CD4-positive, alpha-beta T cell (primary cell): ENCODE data around the gene RUNX1. TPM values are rescaled to one million over a fixed set of nuclear protein-coding genes. Genes with fewer than 3 reads are reported as not detected.

ENCODE experiments used
- ATAC-seq: fragments of 200-7000 bp; cut with Tn5 transposase; one replicate; pipeline ENCODE4 v1.10.0; 2022; ENCODE audit warnings: mild to moderate bottlenecking; ENCODE audit not compliant: poor library complexity
- CTCF ChIA-PET: fragments of 350-600 bp; sonication (Branson Sonifier 250); formaldehyde crosslinking; loops from one replicate; lab custom pipeline; 2021; ENCODE audit warnings: antibody characterized with exemption, inconsistent platforms; lab: Charles Lee
- POLR2A ChIA-PET: fragments of 350-600 bp; sonication (Branson Sonifier 250); formaldehyde crosslinking; loops from one replicate; lab custom pipeline; 2021; ENCODE audit warnings: antibody characterized with exemption, inconsistent platforms; lab: Charles Lee
- DNase-seq, 14 experiments: peaks; one replicate each; pipeline ENCODE4 v3.0.0-alpha.2; 2013 to 2020; ENCODE audit warnings: mixed read lengths in 2 of 14
- H3K27ac ChIP-seq, 2 donors: one replicate each; pipeline versions ENCODE4 v1.5.1 to v1.7.0; 2013; ENCODE audit warnings: low read length in 2 of 2, low read depth in 1 of 2, mild to moderate bottlenecking in 1 of 2
- H3K27me3 ChIP-seq, 2 experiments: 1 replicate in 1 of 2; 2 replicates in 1 of 2; pipeline versions ENCODE4 v1.6.1 to v1.7.0; 2013; ENCODE audit warnings: low read length in 2 of 2, control low read depth in 1 of 2, mild to moderate bottlenecking in 1 of 2, moderate library complexity in 1 of 2; ENCODE audit not compliant: insufficient read depth in 2 of 2, control insufficient read depth in 1 of 2
- H3K36me3 ChIP-seq: one replicate; pipeline ENCODE4 v1.6.1; 2013; ENCODE audit warnings: low read length, control low read depth; ENCODE audit not compliant: insufficient read depth
- H3K4me1 ChIP-seq: one replicate; pipeline ENCODE4 v1.6.1; 2013; ENCODE audit warnings: low read length, control low read depth; ENCODE audit not compliant: insufficient read depth
- H3K4me3 ChIP-seq: one replicate; pipeline ENCODE4 v1.5.1; 2013; ENCODE audit warnings: mild to moderate bottlenecking, low read length, moderate library complexity
- H3K9me3 ChIP-seq, 2 experiments: 1 replicate in 1 of 2; 2 replicates in 1 of 2; pipeline versions ENCODE4 v1.6.1 to v1.7.0; 2013; ENCODE audit warnings: low read length in 2 of 2, mild to moderate bottlenecking in 2 of 2, control low read depth in 1 of 2, moderate library complexity in 1 of 2; ENCODE audit not compliant: control insufficient read depth in 1 of 2, insufficient read depth in 1 of 2
- H3K27ac Mint-ChIP-seq: one replicate; pipeline ENCODE4 v1.8.0; 2020; ENCODE audit warnings: mixed read lengths
- H3K27me3 Mint-ChIP-seq: one replicate; pipeline ENCODE4 v1.8.0; 2021; ENCODE audit warnings: mixed read lengths
- H3K36me3 Mint-ChIP-seq: one replicate; pipeline ENCODE4 v1.8.0; 2021; ENCODE audit warnings: low read depth, mixed read lengths
- H3K4me1 Mint-ChIP-seq: one replicate; pipeline ENCODE4 v1.8.0; 2021; ENCODE audit warnings: low read depth, mixed read lengths
- H3K4me3 Mint-ChIP-seq: one replicate; pipeline ENCODE4 v1.8.0; 2020; ENCODE audit warnings: mild to moderate bottlenecking, mixed read lengths
- H3K9me3 Mint-ChIP-seq: one replicate; pipeline ENCODE4 v1.8.0; 2020; ENCODE audit warnings: mixed read lengths
- CTCF ChIP-seq: fragments of 200-600 bp; IDR thresholded peaks from one replicate; pipeline ENCODE4 v1.8.0; 2022; ENCODE audit warnings: antibody characterized with exemption, mild to moderate bottlenecking
- intact Hi-C, 2 experiments: fragments of 100-400 bp; cut with DNase I in 1 of 2; cut with micrococcal nuclease in 1 of 2; formaldehyde crosslinking; loops; one replicate each; pipeline versions ENCODE4 v1.15.1 to v1.9.0; 2023 to 2025; cut with DNase I, micrococcal nuclease
- total RNA-seq, 174 experiments: library from RNA in 2 of 174; stranded (reverse) in 2 of 174; gene quantifications; one replicate each; pipeline ENCODE4 v1.2.3 and lab custom pipeline; 2021 to 2026

Gene RUNX1
- total RNA-seq, 2 experiments from 2014 or later: 71.7 to 74.3 TPM

GRCh38 chr21:34857122-34857713 lies 191.9 kb downstream of the RUNX1 start:
- no peak overlapping the region for H3K4me3 ChIP-seq
- peaks cover 97% of the 10 kb centered on the region for H3K36me3 Mint-ChIP-seq
- no peak overlapping the region for H3K4me3 Mint-ChIP-seq
- TF ChIP-seq CTCF: no peak
- no peak overlapping the region for H3K27ac Mint-ChIP-seq
- no peaks in the 10 kb centered on the region for H3K27me3 ChIP-seq
- no peak for DNase-seq
- H3K36me3 ChIP-seq: peaks cover 94% of the 10 kb centered on the region
- POLR2A ChIA-PET: interaction anchor here (0.6 kb wide), 1 partner anchor 96 kb away, joined by 3 read pairs; no protein-coding TSS in a partner anchor
- CTCF ChIA-PET: no interaction called here
- H3K27me3 Mint-ChIP-seq: no peaks in the 10 kb centered on the region
- H3K9me3 Mint-ChIP-seq: no peaks in the 10 kb centered on the region
- no peak for ATAC-seq
- H3K9me3 ChIP-seq: no peaks in the 10 kb centered on the region
- H3K27ac ChIP-seq: no peak overlapping the region
- intact Hi-C loops: no loop called here
- H3K4me1 Mint-ChIP-seq: peaks cover 8% of the 10 kb centered on the region
- no peaks in the 10 kb centered on the region for H3K4me1 ChIP-seq

GRCh38 chr21:34852448-34852847 lies 196.7 kb downstream of the RUNX1 start:
- no peak overlapping the region for H3K27ac Mint-ChIP-seq
- no peaks in the 10 kb centered on the region for H3K27me3 Mint-ChIP-seq

GRCh38 chr21:34850166-34850690 lies 198.9 kb downstream of the RUNX1 start:
- ATAC-seq (no peak), DNase-seq (no peak)
- H3K9me3 Mint-ChIP-seq: no peaks in the 10 kb centered on the region
- CTCF ChIA-PET: no interaction called here
- POLR2A ChIA-PET: no interaction called here
- H3K9me3 ChIP-seq: no peaks in the 10 kb centered on the region
- H3K27me3 Mint-ChIP-seq: no peaks in the 10 kb centered on the region
- H3K4me1 Mint-ChIP-seq: peaks cover 29% of the 10 kb centered on the region
- H3K36me3 ChIP-seq: peaks cover 63% of the 10 kb centered on the region
- no peak for TF ChIP-seq CTCF
- H3K27ac ChIP-seq: no peak overlapping the region
- no peak overlapping the region for H3K4me3 ChIP-seq
- H3K27me3 ChIP-seq: no peaks in the 10 kb centered on the region
- peaks cover 74% of the 10 kb centered on the region for H3K36me3 Mint-ChIP-seq
- H3K27ac Mint-ChIP-seq: no peak overlapping the region
- intact Hi-C loops: no loop called here
- peaks cover 23% of the 10 kb centered on the region for H3K4me1 ChIP-seq
- no peak overlapping the region for H3K4me3 Mint-ChIP-seq

More at GRCh38 chr21:34852448-34852847, 196.7 kb downstream of the RUNX1 start:
- Histone ChIP-seq H3K36me3 (peaks cover 72% of the 10 kb centered on the region), H3K9me3 (no peaks in the 10 kb centered on the region), H3K4me1 (peaks cover 5% of the 10 kb centered on the region), H3K27ac (no peak overlapping the region), H3K4me3 (no peak overlapping the region), H3K27me3 (no peaks in the 10 kb centered on the region)
- no peak for DNase-seq
- CTCF ChIA-PET: no interaction called here
- intact Hi-C loops: no loop called here
- no peak overlapping the region for H3K4me3 Mint-ChIP-seq
- peaks cover 16% of the 10 kb centered on the region for H3K4me1 Mint-ChIP-seq
- ATAC-seq: no peak
- no peak for TF ChIP-seq CTCF
- peaks cover 75% of the 10 kb centered on the region for H3K36me3 Mint-ChIP-seq
- H3K9me3 Mint-ChIP-seq: no peaks in the 10 kb centered on the region
- POLR2A ChIA-PET: no interaction called here
